ENCODE results near the gene TTC28.
"Not testable (repeated sequence)": the region's sequence is repeated elsewhere in the genome, so short reads cannot be mapped to it uniquely, and the experiment has no call there.

The TTC28 gene

DNA sequence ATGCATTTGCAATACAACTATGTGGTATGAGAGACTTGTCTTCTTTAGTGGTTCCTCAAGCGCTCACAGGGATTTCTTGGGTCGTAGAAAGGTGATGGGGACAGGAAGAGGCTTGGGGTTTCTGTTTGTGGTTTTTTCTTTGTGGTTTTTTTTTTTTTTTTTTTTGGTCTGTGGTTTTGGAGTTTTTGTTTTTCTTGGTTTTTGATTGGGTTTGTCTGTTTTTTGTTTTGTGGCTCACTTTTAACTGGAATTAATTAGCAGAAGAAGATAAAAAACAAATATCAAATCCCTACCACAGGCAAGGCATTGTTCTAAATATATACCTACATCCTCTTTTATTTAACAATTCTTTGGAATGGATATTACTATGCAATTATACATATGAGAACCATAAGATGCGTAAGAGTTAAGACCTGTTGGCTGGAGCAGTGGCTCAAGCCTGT lies 5.5 kb downstream of the TTC28 start:
- no peak for DNase-seq (ENCODE audit: low read depth)

DNA sequence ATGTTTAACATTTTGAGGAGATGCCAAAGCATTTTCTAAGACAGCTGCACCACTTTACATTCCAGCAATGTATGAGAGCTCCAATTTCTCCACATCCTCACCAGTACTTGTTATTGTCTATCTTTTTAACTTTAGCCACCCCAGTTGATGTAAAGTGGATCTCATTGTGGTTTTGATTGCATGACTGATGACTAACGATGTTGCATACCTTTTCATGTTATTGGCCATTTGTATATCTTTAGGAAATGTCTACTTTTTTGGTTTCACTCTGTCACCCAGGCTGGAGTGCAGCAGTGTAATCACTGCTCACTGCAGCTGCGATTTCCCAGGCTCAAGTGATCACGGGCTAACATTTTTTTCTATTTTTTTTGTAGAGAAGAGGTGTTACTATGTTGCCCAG lies 8.9 kb downstream of the TTC28 start:
- no peak for DNase-seq (ENCODE audit: low read depth)

DNA sequence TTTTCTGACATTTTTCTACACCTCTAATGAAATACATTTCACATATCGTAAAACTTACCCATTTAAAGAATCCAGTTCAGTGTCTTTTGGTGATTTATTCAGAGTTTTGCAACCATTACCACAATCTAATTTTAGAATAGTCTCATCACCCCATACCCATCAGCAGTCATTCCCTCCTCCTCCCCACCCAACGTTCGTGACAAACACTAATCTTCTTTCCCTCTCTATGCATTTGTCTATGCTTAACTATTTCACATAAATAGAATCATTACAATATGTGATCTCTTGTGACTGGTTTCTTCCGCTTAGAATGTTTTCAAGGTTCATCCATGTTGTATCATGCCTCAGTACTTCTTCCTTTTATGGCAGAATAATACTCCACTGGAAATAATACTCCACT lies 9.5 kb downstream of the TTC28 start:
- DNase-seq (ENCODE audit: low read depth) = peak; percentile 52

DNA sequence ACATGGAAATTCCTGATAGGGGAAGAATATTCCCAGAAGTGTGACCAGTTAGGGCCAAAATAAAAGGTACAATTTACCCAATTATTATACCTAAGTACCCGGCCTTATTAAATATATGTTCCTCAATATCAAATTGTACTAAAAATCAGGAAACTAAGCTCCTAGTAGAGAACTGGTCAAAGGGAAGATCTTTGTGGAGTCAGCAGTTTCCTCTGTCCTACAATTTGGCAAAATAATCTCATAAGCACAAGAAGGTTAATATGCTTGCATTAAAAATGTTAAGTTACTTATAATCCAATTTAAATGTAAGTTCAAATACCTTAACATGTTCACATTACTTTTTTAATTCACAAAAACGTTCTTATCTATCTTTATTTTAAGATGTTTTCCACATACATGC lies 10.3 kb downstream of the TTC28 start:
- no peak for DNase-seq (ENCODE audit: low read depth)

DNA sequence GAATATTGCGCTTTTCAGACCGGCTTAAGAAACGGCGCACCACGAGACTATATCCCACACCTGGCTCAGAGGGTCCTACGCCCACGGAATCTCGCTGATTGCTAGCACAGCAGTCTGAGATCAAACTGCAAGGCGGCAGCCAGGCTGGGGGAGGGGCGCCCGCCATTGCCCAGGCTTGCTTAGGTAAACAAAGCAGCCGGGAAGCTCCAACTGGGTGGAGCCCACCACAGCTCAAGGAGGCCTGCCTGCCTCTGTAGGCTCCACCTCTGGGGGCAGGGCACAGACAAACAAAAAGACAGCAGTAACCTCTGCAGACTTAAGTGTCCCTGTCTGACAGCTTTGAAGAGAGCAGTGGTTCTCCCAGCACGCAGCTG lies 16.1 kb downstream of the TTC28 start:
- DNase-seq (ENCODE audit: low read depth) = not testable (repeated sequence)

DNA sequence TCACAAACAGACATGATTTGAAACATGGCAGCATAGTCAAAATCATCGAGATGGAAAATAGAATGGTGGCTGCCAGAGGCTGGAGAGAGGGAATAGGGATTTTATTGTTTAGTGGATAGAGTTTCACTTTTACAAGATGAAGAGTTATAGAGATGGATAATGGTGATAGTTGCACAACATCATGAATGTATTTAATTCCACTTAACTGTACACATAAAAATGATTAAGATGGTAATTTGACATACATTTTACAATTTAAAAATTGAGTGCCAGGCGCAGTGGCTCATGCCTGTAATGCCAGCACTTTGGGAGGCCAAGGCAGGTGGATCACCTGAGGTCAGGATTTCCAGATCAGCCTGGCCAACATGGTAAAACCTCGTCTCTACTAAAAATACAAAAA lies 21.2 kb downstream of the TTC28 start:
- no peak for DNase-seq (ENCODE audit: low read depth)

DNA sequence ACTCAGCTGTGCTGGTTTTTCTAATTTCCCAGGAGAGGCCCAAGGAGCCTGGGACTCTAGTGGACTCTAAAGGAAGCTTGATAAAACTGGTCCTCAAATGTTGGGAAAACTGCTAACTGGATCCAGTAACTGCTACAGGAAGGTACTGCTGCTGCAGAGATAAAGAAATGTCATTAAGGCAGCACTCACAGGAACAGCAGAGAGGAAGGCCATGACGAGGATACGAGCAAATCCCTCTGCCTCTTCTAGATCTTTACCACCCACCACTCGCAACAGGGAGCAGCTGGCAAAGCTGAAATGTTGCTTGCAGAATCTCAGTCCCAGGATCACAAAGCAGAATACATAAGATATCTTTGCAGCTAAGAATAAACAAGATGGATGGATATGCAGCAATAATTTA lies 23.5 kb downstream of the TTC28 start:
- DNase-seq (ENCODE audit: low read depth) = no peak

DNA sequence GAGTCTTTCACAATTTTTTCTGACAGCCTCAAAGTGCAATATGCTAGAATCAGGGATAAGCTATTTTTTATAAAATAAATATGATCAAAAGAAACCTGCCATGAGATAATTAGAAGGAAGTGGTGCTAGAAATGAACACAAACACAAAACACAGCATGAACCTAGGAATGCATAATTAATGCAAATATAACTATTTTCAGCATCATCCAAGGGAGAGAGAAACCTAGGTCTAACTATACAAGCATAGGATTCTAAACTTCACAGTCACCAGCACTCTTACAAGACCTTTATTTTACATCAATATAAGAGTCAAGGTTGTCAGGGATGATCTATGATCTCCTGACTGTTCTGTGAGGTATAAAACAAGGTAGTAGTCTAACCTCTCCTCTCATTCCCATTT lies 29.2 kb downstream of the TTC28 start:
- no peak for DNase-seq (ENCODE audit: low read depth)

DNA sequence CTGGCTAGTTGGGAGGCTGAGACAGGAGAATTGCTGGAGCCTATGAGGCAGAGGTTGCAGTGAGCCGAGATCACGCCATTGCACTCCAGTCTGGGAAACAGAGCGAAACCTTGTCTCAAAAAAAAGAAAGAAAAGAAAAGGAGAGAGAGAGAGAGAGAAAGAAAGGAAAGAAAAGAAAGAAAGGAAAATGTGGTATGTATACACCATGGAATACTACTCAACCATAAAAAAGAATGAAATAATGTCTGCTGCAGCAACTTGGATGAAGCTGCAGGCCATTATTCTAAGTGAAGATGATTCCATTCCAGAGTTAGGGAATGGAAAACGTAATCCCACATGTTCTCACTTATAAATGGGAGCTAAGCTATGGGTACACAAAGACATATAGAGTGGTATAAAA lies 30.8 kb downstream of the TTC28 start:
- no peak for DNase-seq (ENCODE audit: low read depth)

DNA sequence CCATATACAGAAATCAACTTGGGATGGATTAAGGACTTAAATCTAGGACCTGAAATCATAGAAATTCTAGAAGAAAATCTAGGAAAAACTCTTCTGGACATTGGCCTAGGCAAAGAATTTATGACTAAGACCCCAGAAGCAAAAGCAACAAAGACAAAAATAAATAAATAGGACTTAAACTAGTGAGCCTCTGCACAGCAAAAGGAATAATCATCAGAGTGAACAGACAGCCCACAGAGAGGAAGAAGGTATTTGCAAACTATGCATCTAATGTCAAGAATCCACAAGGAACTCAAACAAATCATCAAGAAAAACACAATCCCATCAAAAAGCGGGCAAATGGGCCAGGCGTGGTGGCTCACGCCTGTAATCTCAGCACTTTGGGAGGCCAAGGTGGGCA lies 32.4 kb downstream of the TTC28 start:
- DNase-seq (ENCODE audit: low read depth) = no peak

DNA sequence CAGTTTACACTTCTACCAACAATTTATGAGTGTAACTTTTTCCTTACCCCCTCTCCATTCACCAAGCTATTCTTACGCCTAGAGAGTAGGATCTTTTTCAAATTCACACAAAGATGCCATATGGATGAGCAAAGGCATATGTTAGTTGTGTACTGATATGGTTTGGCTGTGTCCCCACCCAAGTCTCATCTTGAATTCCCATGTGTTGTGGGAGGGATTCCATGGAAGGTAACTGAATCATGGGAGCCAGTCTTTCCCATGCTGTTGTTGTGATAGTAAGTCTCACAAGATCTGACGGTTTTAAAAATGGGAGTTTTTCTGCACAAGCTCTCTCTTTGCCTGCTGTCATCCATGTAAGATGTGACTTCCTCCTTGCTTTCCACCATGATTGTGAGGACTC lies 40.3 kb downstream of the TTC28 start:
- no peak for DNase-seq (ENCODE audit: low read depth)

DNA sequence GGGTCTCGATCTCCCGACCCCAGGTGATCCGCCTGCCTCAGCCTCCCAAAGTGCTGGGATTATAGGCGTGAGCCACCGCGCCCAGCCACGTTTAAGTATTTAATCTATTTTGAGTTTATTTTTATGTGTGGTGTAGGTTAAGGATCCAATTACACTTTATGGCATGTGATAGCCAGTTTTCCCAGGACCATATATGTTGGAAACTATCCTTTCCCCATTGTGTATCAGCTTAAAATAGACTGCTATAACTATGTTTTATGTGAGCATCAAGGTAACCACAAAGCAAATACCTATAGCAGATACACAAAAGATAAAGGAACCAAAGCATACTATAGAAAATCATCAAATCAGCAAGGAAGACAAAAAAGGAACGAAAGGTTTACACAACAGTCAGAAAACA lies 42.4 kb downstream of the TTC28 start:
- DNase-seq (ENCODE audit: low read depth) = no peak

DNA sequence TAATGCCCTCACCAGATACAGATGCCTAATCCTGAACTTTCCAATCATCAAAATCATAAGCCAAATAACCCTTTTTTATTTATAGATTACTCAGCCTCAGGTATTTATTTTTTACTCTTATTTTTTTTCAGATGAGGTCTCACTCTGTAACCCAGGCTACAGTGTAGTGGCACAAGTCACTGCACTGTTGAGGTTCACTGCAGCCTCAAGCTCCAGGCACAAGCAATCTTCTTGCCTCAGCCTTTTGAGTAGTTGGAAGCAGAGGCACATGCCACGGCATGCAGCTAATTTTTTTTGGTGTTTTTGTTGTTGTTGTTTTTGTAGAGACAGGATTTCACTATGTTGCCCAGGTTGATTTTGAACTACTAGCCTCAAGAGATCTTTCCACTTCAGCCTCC lies 49.5 kb downstream of the TTC28 start:
- DNase-seq (ENCODE audit: low read depth) = no peak

DNA sequence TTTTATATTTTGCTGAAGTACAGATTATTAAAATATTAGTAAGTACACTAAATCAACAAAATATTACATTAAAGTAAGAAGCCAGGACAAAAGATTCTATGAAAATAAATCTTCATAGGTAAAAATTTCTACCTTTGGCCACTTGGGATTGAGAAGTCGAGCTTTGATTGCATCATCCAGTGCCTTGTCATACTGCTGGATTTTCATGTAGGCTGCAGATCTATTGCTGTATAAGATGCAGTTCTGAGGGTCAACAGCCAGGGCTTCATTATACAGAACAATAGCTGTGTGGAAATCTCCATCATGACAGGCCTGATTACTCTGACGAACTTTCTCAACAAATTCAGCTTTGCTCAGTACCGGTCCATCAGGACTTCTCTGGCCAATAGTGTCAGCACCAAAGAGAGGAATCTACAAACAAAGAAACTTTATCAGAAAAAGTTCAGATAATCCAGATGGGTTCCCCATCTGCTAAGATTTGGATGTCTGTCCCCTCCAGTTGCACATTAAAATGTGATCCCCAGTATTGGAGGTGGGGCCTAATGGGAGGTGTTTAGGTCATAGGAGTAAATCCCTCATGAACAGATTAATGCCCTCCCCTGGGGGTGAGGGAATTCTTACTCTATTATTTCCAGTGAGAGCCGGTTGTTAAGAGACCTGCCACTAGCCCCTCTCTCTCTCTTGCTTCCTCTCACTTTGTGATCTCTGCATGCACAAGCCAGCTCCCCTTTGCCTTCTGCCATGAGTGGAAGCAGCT lies 50.0 kb downstream of the TTC28 start:
- DNase-seq (ENCODE audit: low read depth) = no peak

DNA sequence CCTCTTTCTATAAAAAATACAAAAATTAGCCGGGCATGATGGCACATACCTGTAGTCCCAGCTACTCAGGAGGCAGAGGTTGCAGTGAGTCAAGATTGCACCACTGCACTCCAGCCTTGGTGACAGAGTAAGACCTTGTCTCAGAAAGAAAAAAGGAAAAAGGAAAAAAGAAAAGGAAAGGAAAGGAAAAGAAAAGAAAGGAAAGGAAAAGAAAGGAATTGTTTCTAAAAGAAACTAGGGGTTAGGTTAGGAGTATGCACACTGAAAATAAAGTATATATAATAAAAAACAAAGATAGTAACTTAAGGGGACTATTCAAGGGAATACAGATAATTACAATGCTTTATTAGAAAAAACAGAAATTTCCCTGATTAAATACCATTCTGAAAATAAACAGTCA lies 50.9 kb downstream of the TTC28 start:
- DNase-seq (ENCODE audit: low read depth) = no peak

DNA sequence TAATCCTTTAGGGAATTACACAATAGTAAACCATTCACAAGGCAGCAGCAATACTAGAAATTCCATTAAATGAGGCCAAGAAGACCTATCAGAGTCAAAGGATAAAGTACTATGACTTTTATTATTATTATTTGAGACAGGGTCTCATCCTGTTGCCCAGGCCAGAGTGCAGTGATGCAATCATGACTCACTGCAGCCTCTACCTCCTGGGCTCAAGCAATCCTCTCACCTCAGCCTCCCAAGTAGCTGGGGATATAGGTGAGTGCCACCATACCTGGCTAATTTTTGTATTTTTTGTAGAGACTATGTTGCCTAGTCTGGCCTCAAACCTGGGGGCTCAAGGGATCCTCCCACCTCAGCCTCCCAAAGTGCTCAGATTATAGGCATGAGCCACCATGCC lies 51.8 kb downstream of the TTC28 start:
- DNase-seq (ENCODE audit: low read depth) = no peak

DNA sequence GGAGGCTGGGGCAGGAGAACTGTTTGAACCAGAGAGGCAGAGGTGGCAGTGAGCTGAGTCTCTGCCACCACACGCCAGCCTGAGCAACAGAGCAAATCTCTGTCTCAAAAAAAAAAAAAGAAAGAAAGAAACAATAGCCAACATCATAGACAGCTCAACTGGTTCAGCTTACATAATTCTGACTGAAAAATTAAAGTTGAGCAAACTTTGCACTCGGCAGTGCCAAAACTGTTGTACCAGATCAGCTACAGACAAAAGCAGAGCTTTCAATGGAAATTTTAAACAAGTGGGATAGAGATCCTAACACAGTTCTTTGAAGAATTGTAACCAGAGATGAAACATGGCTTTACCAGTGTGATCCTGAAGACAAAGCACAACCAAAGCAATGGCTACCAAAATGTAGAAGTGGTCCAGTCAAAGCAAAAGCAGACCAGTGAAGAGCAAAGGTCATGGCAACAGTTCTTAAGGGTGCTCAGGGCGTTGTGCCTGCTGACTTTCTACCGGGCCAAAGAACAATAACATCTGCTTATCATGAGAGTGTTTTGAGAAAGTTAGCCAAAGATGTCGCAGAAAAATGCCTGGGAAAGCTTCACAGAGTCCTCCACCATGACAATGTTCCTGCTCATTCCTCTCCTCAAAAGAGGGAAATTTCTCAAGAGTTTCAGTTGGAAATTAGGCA lies 59.3 kb downstream of the TTC28 start:
- no peak for DNase-seq (ENCODE audit: low read depth)

DNA sequence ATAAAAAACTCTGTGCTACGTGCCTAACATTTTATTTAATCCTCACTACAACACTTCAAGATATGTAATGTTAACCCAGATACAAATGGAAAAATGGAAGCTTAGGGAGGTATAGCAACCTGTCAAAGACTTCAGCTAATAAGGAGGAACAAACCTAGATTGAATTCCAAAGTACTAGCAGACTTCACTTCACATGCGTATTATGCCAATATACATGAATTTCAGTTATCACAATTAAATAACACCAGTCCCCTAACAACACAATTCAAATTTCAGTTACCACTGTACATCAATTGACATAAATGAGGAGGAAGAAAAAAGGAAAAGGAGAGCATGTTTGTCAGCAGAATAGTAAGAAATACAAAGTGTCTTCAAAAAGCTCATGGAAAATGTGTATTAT lies 60.4 kb downstream of the TTC28 start:
- DNase-seq (ENCODE audit: low read depth) = no peak

DNA sequence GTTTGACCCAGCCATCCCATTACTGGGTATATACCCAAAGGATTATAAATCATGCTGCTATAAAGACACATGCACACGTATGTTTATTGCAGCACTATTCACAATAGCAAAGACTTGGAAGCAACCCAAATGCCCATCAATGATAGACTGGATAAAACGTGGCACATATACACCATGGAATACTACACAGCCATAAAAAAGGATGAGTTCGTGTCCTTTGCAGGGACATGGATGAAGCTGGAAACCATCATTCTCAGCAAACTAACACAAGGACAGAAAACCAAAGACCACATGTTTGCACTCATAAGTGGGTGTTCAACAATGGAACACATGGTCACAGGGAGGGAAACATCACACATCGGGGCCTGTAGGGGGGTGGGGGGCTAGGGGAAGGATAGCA lies 64.2 kb downstream of the TTC28 start:
- not testable (repeated sequence) for DNase-seq (ENCODE audit: low read depth)

DNA sequence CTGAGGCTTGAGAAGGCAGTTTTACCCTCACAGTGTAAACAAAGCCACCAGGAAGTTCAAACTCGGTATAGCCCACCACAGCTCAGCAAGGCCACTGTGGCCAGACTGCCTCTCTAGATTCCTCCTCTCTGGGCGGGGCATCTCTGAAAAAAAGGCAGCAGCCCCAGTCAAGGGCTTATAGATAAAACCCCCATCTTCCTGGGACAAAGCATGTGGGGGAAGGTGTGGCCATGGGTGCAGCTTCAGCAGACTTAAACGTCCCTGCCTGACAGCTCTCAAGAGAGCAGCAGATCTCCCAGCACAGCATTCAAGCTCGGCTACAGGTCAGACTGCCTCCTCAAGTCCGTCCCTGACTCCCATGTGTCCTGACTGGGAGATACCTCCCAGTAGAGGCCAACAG lies 69.7 kb downstream of the TTC28 start:
- DNase-seq (ENCODE audit: low read depth) = no peak

DNA sequence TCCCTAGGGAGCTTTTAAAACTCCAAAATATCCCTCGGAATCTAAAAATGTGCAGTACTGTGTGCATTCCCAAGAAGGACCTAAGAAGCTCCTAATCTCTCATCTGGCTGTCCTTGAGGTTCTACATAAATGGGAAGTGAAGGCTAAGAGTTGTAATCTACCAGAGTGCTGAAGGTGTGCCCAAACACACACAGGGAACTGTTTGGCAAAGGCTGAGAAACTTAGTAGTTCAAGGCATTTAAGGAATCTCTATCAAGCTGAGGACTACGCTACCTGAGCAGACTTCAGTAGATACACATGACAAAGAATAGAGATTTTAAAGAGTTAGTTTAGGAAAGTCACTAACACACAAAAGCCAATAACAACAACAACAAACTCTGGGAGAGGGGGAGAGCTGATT lies 71.1 kb downstream of the TTC28 start:
- no peak for DNase-seq (ENCODE audit: low read depth)

DNA sequence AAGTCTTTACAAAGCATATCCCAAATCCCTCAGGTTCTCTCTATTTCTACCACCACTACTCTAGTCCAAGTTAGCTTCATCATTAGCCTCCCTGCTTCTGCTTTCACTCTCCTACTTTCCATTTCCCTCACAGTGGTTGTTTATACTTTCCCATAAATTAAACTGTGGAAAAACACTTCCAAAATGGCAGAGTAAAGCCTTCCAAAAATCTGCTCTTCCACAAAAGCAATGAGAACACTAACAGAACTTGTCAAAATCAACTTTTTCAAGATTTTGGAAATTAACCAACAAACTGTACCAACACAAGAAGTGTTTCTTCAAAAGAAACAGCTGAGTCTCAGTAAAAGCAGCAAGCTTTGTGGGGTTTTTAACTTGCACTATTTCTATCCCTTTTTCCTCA lies 71.8 kb downstream of the TTC28 start:
- DNase-seq (ENCODE audit: low read depth) = no peak

DNA sequence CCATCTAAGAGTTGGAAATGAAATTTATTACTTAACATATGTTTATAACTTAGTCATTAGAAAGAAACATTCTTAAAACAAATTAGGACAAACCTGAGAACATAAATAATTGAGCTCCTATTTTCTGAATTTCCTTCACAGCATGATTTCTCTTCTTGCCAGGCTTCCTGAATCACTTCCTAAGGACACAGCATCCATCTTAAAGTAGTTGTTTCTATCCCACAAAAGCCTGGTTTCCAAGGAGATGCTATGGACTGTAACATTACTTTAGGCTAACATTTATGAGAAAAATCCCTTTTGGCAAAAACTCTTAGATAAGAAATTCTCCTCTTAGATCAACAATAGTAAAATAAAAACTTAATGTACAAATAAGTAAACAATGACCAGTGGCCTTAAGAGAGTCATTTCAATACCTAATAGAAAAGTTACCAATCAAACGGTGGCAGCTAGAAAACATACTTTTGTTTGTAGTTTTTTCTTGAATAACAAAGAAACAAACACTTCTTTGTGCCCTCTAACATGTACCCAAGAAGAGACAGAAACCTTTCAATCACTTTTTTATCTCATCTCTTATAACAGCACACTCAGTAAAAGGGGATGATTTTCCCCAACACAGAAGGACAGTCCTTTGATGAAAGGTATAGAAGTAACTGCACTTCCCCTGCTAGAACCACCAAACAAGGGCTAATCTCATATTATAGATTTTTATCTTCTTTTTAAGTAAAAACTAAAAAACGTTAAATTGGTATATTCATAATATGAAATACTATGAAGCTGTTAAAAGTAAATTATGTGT lies 74.5 kb downstream of the TTC28 start:
- no peak for DNase-seq (ENCODE audit: low read depth)
